PC-9 (cell line): Measurements from ENCODE around the gene COL4A5.

Experiments
- EZH2 ChIP-seq: fragments of 200-600 bp; sonication (generic); IDR thresholded peaks from 2 replicates; pipeline ENCODE4 v1.8.0; 2017; ENCODE audit warnings: antibody characterized with exemption, low read depth
- TF ChIP-seq, protein P1 (sequence below): fragments of 200-600 bp; sonication (generic); conservative IDR thresholded peaks from 2 replicates; pipeline ENCODE4 v1.6.1; 2017; ENCODE audit warnings: mixed run types, antibody characterized with exemption, mild to moderate bottlenecking, moderate library complexity

DNA sequence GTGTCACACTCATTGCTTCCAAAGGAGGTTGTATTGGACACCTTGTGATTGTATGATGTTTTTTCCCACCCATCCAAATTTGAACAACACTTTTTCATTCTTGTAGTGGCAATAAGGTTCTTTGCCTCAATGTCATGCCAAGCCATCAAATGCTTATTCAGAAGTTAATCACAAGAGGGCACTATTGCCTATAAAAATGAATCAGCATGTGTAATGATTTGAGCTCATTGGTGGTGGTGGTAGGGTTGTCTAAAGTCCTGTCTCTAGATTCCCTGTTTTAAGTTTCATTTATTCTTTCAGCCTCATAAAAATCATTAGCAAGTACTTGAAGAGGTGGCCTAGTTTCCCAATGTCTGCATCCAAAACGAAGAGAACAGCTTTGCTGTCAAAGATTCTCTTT lies 259.7 kb downstream of the COL4A5 start:
- TF ChIP-seq, protein P1, sequence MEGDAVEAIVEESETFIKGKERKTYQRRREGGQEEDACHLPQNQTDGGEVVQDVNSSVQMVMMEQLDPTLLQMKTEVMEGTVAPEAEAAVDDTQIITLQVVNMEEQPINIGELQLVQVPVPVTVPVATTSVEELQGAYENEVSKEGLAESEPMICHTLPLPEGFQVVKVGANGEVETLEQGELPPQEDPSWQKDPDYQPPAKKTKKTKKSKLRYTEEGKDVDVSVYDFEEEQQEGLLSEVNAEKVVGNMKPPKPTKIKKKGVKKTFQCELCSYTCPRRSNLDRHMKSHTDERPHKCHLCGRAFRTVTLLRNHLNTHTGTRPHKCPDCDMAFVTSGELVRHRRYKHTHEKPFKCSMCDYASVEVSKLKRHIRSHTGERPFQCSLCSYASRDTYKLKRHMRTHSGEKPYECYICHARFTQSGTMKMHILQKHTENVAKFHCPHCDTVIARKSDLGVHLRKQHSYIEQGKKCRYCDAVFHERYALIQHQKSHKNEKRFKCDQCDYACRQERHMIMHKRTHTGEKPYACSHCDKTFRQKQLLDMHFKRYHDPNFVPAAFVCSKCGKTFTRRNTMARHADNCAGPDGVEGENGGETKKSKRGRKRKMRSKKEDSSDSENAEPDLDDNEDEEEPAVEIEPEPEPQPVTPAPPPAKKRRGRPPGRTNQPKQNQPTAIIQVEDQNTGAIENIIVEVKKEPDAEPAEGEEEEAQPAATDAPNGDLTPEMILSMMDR, result peak; percentile 65
- no peak for TF ChIP-seq EZH2
